Astrocyte of the cerebellum (primary cell): Measurements from ENCODE around the gene PITPNC1.

Experiments
- DNase-seq: peaks from one replicate; pipeline ENCODE4 v3.0.0-alpha.2; 2011; ENCODE audit warnings: low read depth
- H3K4me3 ChIP-seq: 2 replicates; pipeline ENCODE4 v1.5.1; 2011; ENCODE audit warnings: mild to moderate bottlenecking, low read depth, low read length, moderate library complexity
- in situ Hi-C: cut with HindIII; loops from 2 replicates; pipeline ENCODE4 v1.10.0; 2017; ENCODE audit warnings: low sequenced_read_pairs
- TF ChIP-seq, protein P1 (sequence below): IDR thresholded peaks from 2 replicates; pipeline ENCODE4 v1.5.1; 2012; ENCODE audit warnings: low read length, low read depth, moderate library complexity, mild to moderate bottlenecking; ENCODE audit errors: missing control alignments

The PITPNC1 gene

DNA sequence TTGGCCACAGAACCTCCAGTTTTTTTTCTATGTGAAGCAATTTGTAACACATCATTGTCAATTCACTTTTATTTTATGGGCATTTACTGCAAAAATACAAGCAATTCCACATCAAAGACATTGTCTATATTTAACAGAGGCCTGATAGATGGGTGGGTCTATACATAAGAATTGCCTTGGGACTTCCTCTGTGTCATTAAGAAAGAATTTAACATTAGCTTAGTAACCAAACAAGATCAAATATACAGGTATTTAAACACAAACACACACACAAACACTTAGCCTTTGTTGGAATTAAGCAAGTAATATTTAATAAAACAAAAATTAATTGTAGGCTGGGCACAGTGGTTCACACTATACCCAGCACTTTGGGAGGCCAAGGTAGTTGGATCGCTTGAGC lies 4.3 kb upstream of the PITPNC1 start:
- in situ Hi-C loops, result no loop called here
- no peak for DNase-seq
- H3K4me3 ChIP-seq, result no peak overlapping the region
- TF ChIP-seq, protein P1, sequence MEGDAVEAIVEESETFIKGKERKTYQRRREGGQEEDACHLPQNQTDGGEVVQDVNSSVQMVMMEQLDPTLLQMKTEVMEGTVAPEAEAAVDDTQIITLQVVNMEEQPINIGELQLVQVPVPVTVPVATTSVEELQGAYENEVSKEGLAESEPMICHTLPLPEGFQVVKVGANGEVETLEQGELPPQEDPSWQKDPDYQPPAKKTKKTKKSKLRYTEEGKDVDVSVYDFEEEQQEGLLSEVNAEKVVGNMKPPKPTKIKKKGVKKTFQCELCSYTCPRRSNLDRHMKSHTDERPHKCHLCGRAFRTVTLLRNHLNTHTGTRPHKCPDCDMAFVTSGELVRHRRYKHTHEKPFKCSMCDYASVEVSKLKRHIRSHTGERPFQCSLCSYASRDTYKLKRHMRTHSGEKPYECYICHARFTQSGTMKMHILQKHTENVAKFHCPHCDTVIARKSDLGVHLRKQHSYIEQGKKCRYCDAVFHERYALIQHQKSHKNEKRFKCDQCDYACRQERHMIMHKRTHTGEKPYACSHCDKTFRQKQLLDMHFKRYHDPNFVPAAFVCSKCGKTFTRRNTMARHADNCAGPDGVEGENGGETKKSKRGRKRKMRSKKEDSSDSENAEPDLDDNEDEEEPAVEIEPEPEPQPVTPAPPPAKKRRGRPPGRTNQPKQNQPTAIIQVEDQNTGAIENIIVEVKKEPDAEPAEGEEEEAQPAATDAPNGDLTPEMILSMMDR, result no peak

- in situ Hi-C loops, result no loop called here
- peak; percentile 73 for DNase-seq
- TF ChIP-seq, protein P1, result peak; percentile 87
- no peak overlapping the region for H3K4me3 ChIP-seq
These were observed 2.6 kb upstream of the PITPNC1 start for GRCh38 chr17:67374329-67375053.

DNA sequence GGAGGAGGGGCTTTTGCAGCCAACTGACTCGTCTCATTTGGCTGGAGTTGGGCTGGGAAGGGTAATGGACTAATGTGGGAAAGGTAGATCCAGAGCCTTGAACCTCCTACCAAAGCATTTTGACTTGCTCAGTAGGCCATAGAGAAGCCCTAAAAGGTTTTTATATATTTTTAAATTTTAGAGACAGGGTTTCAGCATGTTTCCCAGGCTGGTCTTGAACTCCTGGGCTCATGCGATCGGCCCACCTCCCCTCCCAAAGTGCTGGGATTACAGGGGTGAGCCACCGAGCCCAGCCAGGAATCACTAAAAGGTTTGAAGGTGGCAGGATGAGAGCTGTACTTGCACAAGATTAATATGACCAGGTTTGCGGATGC lies 2.0 kb upstream of the PITPNC1 start:
- TF ChIP-seq, protein P1, result no peak
- in situ Hi-C loops, result no loop called here
- H3K4me3 ChIP-seq, result no peak overlapping the region
- no peak for DNase-seq

- no peak overlapping the region for H3K4me3 ChIP-seq
- in situ Hi-C loops, result no loop called here
- TF ChIP-seq, protein P1, result no peak
- DNase-seq, result no peak
These were observed 1.4 kb upstream of the PITPNC1 start for GRCh38 chr17:67375716-67376115.

DNA sequence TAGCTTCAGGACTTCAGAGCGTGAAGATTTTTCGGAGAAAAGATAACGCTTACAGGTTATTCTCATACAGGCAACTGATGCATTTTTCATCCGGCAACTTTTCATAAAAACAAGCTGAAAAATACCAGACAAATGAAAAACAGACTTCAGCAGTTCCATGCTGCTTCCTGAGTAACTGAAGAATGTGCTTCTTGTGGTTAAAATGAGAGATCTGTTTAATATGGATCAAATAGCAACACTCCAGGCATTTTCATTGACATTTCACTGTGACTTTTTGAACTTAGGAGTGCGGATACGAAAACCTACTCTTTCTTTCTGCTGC lies 705 bp upstream of the PITPNC1 start:
- H3K4me3 ChIP-seq, result peak overlapping the region; percentile 90
- DNase-seq, result no peak
- TF ChIP-seq, protein P1, result no peak
- in situ Hi-C loops, result no loop called here

GRCh38 chr17:67377488-67378453 lies 690 bp downstream of the PITPNC1 start:
- no peak for DNase-seq
- H3K4me3 ChIP-seq, result peak overlapping the region; percentile 90
- TF ChIP-seq, protein P1, result peak; percentile 32
- in situ Hi-C loops, result no loop called here
